H1 (cell line): ENCODE results near the gene SSC5D. TPM values are rescaled to one million over a fixed set of nuclear protein-coding genes. Genes with fewer than 3 reads are reported as not detected.

ENCODE experiments used
- CTCF ChIA-PET: fragments of 300-600 bp; sonication (Branson Sonifier 250); formaldehyde crosslinking; loops from one replicate; lab custom pipeline; 2021; ENCODE audit not compliant: partially characterized antibody; lab: Charles Lee
- POLR2A ChIA-PET: fragments of 300-600 bp; sonication (Branson Sonifier 250); formaldehyde crosslinking; loops from one replicate; lab custom pipeline; 2021; ENCODE audit warnings: inconsistent platforms; ENCODE audit not compliant: partially characterized antibody; lab: Charles Lee
- DNase-seq, 2 experiments: peaks; one replicate each; pipeline versions ENCODE4 v3.0.0 to v3.0.0-alpha.2; 2010 to 2022; ENCODE audit warnings: low spot score in 2 of 2, low read depth in 1 of 2, mixed read lengths in 1 of 2
- FAIRE-seq: peaks from 2 replicates; lab custom pipeline; 2011; peaks lifted over from hg19 to GRCh38; lab: Jason Lieb, UNC
- H2AFZ ChIP-seq: 2 replicates; pipeline ENCODE4 v1.8.1; 2012; ENCODE audit warnings: low read length, inconsistent platforms
- H2AK5ac ChIP-seq: 2 replicates; pipeline ENCODE4 v1.6.1; 2013; ENCODE audit warnings: low read depth, low read length
- H2BK120ac ChIP-seq: replicated peaks from 2 replicates; pipeline ENCODE3; 2013; ENCODE audit warnings: low read depth, low read length, inconsistent platforms
- H2BK12ac ChIP-seq: 2 replicates; pipeline ENCODE4 v1.6.1; 2013; ENCODE audit warnings: low read depth, low read length
- H2BK15ac ChIP-seq: 2 replicates; pipeline ENCODE4 v1.6.1; 2013; ENCODE audit warnings: low read length
- H2BK20ac ChIP-seq: 2 replicates; pipeline ENCODE4 v1.6.1; 2013; ENCODE audit warnings: low read length
- H2BK5ac ChIP-seq: 2 replicates; pipeline ENCODE4 v1.6.1; 2013; ENCODE audit warnings: low read depth, low read length
- H3K14ac ChIP-seq: 2 replicates; pipeline ENCODE4 v1.6.1; 2013; ENCODE audit warnings: inconsistent platforms; ENCODE audit not compliant: insufficient read length
- H3K18ac ChIP-seq: 2 replicates; pipeline ENCODE4 v1.6.1; 2013; ENCODE audit warnings: low read length; ENCODE audit errors: extremely low read depth
- H3K23ac ChIP-seq: 2 replicates; pipeline ENCODE4 v1.6.1; 2013; ENCODE audit warnings: inconsistent platforms; ENCODE audit not compliant: insufficient read length
- H3K23me2 ChIP-seq: 2 replicates; pipeline ENCODE4 v1.6.1; 2013; ENCODE audit warnings: low read depth, low read length
- H3K27ac ChIP-seq: 2 replicates; pipeline ENCODE4 v1.6.1; 2011; ENCODE audit warnings: low read depth, low read length, inconsistent platforms
- H3K27me3 ChIP-seq, 4 experiments: replicated peaks in 1 of 4; 1 replicate in 1 of 4; 2 replicates in 3 of 4; pipeline versions ENCODE4 v1.6.1 to v1.8.1; 2011 to 2013; ENCODE audit warnings: low read length in 3 of 4, mild to moderate bottlenecking in 3 of 4, inconsistent platforms in 2 of 4, mixed read lengths in 2 of 4, moderate library complexity in 1 of 4; ENCODE audit not compliant: control insufficient read depth in 3 of 4, insufficient read depth in 3 of 4; ENCODE audit errors: extremely low read depth in 1 of 4
- H3K36me3 ChIP-seq, 4 experiments: 2 replicates each; pipeline versions ENCODE4 v1.6.1 to v1.8.1; 2011 to 2013; ENCODE audit warnings: mild to moderate bottlenecking in 4 of 4, low read length in 3 of 4, moderate library complexity in 2 of 4, control low read depth in 1 of 4, inconsistent platforms in 1 of 4; ENCODE audit not compliant: insufficient read depth in 4 of 4, control insufficient read depth in 2 of 4
- H3K4ac ChIP-seq: replicated peaks from 2 replicates; pipeline ENCODE3; 2013; ENCODE audit warnings: low read length, low read depth, mixed read lengths, inconsistent platforms; ENCODE audit not compliant: insufficient read length
- H3K4me1 ChIP-seq, 4 experiments: replicated peaks in 1 of 4; 1 replicate in 1 of 4; 2 replicates in 3 of 4; pipeline versions ENCODE4 v1.6.1 to v1.8.1; 2011 to 2013; ENCODE audit warnings: low read length in 3 of 4, inconsistent platforms in 2 of 4, mixed read lengths in 1 of 4; ENCODE audit not compliant: insufficient read depth in 4 of 4, control insufficient read depth in 3 of 4
- H3K4me2 ChIP-seq, 2 experiments: 2 replicates each; pipeline versions ENCODE4 v1.6.1 to v1.8.1; 2011 to 2013; ENCODE audit warnings: low read depth in 2 of 2, low read length in 2 of 2, control low read depth in 1 of 2, inconsistent platforms in 1 of 2, mild to moderate bottlenecking in 1 of 2; ENCODE audit not compliant: insufficient read depth in 1 of 2
- H3K4me3 ChIP-seq, 4 experiments: fragments of 200-600, 300-600 bp in 1 of 4; sonication (generic), shearing (Covaris generic), sonication (Bioruptor Twin) in 1 of 4; 2 replicates each; pipeline versions ENCODE4 v1.5.1 to v1.8.1; 2011 to 2016; ENCODE audit warnings: low read length in 4 of 4, low read depth in 3 of 4, control low read depth in 2 of 4, inconsistent platforms in 2 of 4, mild to moderate bottlenecking in 2 of 4, mixed read lengths in 1 of 4, moderate library complexity in 1 of 4; ENCODE audit not compliant: insufficient read depth in 2 of 4; ENCODE audit errors: extremely low read depth in 1 of 4
- H3K56ac ChIP-seq: replicated peaks from 2 replicates; pipeline ENCODE3; 2013; ENCODE audit warnings: low read depth, mild to moderate bottlenecking, mixed read lengths, low read length, inconsistent platforms; ENCODE audit not compliant: insufficient read length
- H3K79me1 ChIP-seq: 2 replicates; pipeline ENCODE4 v1.6.1; 2013; ENCODE audit warnings: low read depth, low read length, control low read depth
- H3K79me2 ChIP-seq, 2 experiments: 2 replicates each; pipeline versions ENCODE4 v1.6.1 to v1.8.1; 2012 to 2013; ENCODE audit warnings: low read length in 2 of 2, mild to moderate bottlenecking in 2 of 2, inconsistent platforms in 1 of 2; ENCODE audit not compliant: insufficient read depth in 2 of 2, control insufficient read depth in 1 of 2
- H3K9ac ChIP-seq, 4 experiments: replicated peaks in 1 of 4; 1 replicate in 1 of 4; 2 replicates in 3 of 4; pipeline versions ENCODE4 v1.6.1 to v1.8.1; 2011 to 2013; ENCODE audit warnings: low read depth in 3 of 4, low read length in 3 of 4, control low read depth in 2 of 4, mild to moderate bottlenecking in 2 of 4, moderate library complexity in 2 of 4, inconsistent platforms in 1 of 4; ENCODE audit errors: extremely low read depth in 1 of 4
- H3K9me3 ChIP-seq, 2 experiments: 2 replicates each; pipeline versions ENCODE4 v1.6.1 to v1.8.1; 2012 to 2013; ENCODE audit warnings: mild to moderate bottlenecking in 2 of 2, moderate library complexity in 2 of 2, control low read depth in 1 of 2, inconsistent platforms in 1 of 2, low read depth in 1 of 2, low read length in 1 of 2, mixed read lengths in 1 of 2; ENCODE audit not compliant: insufficient read depth in 2 of 2
- H4K20me1 ChIP-seq, 2 experiments: replicated peaks in 1 of 2; 2 replicates each; pipeline versions ENCODE3 to v1.8.1; 2011 to 2013; ENCODE audit warnings: inconsistent platforms in 2 of 2, low read length in 2 of 2, mild to moderate bottlenecking in 1 of 2; ENCODE audit not compliant: insufficient read depth in 2 of 2, control insufficient read depth in 1 of 2
- H4K5ac ChIP-seq: 2 replicates; pipeline ENCODE4 v1.6.1; 2013; ENCODE audit warnings: low read length, low read depth, mixed read lengths, inconsistent platforms; ENCODE audit not compliant: insufficient read length
- H4K8ac ChIP-seq: 2 replicates; pipeline ENCODE4 v1.8.0; 2013; ENCODE audit warnings: mild to moderate bottlenecking, moderate library complexity, low read length, inconsistent platforms; ENCODE audit not compliant: insufficient read depth; ENCODE audit errors: extremely low read depth
- H4K91ac ChIP-seq: replicated peaks from 2 replicates; pipeline ENCODE3; 2013; ENCODE audit warnings: low read length, mixed read lengths, inconsistent platforms; ENCODE audit not compliant: insufficient read length
- JUN ChIP-seq: IDR thresholded peaks from 2 replicates; pipeline ENCODE4 v1.6.1; 2011; ENCODE audit warnings: low read depth, mild to moderate bottlenecking, improper control_type of control experiment, low read length
- KDM1A ChIP-seq: fragments of 200-600, 300-600 bp; sonication (generic); IDR thresholded peaks from 2 replicates; pipeline ENCODE4 v1.7.1; 2016; ENCODE audit warnings: mild to moderate bottlenecking, low read length, borderline replicate concordance
- whole genome bisulfite sequencing, 2 experiments: shearing (Covaris generic) in 1 of 2; methylation state at CpG; one replicate each; pipeline versions ENCODE4 v1.1.6 to v1.1.7; 2013 to 2015; ENCODE audit warnings: low lambda C conversion rate in 2 of 2, mixed read lengths in 2 of 2, inconsistent platforms in 1 of 2, low coverage in 1 of 2, missing lambda C conversion rate in 1 of 2; ENCODE audit not compliant: insufficient replicate concordance in 2 of 2, insufficient coverage in 1 of 2, insufficient read length in 1 of 2; ENCODE audit errors: extremely low coverage in 1 of 2, missing lambda C conversion rate in 1 of 2; 5-methylcytosine and 5-hydroxymethylcytosine counted together
- polyA plus RNA-seq, 7 experiments: library from polyadenylated mRNA; depleted of rRNA in 3 of 7; stranded (reverse) in 5 of 7; unstranded in 2 of 7; fragments of >200 nt in 5 of 7; fragments of 200-250 nt in 2 of 7; gene quantifications; 1 replicate in 5 of 7; 2 replicates in 1 of 7; 4 replicates in 1 of 7; pipeline versions ENCODE4 v1.2.1 to v1.2.3, GENCODE V29; 2011 to 2013; ENCODE audit warnings: missing spikeins in 2 of 7, mixed read lengths in 2 of 7
- total RNA-seq: library from RNA; stranded (reverse); fragmentation: NEBNext Ultra II Directional; extraction: Animal tissue kit (Norgen Biotek cat#: 25700); gene quantifications from 2 replicates; pipeline ENCODE4 v1.2.1, GENCODE V29; 2021
- TF ChIP-seq, protein P1 (sequence below): IDR thresholded peaks from 2 replicates; pipeline ENCODE4 v1.6.1; 2012; ENCODE audit warnings: inconsistent platforms

Gene SSC5D
- total and polyA plus RNA-seq, 2 of the 8 experiments (the other 6 are each of a cell fraction or from before 2014, with no cell fraction given), result 0.39 to 1.7 TPM

DNA sequence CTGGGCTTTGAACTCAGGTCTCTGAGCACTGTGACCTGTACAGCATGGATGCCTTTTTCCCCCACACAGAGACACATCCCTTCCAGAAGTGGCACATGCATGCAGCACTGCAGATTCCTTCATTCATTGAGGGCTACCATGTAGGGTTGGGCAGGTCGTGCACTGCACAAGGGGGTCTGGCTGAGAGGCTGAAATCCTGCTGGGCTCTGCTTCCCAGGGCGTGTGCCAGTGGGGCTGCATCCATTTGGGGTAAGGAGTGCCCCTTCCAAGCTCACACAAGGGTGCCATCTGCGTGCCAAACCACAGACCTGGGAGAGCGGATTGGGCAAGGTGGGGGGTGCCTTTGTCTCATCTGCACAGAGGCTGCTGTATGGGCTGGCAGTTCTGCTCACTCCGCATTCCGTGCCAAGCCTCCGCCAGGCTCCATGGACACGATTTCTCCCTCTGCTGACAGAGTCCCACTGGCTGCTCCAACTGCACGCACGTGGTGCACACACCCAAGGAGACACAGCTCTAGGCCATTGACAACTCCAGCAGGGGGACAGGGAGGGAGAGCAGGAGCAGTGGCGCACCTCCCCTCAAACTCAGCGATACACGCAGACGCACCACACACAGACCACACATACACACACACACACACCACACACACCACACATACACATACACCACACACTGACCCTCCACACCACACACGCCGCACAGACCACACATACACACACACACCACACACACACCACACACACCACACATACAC lies 40.6 kb upstream of the SSC5D start:
- no peak for FAIRE-seq
- CTCF ChIA-PET, result interaction anchor here (0.7 to 1.6 kb wide), 4 partner anchors 8 to 282 kb away, joined by 3 to 5 read pairs (median 4); partner anchors contain the start of gene DNAAF3
- Histone ChIP-seq H3K9me3 (no peaks in the 10 kb centered on the region), H3K18ac (no peak overlapping the region), H3K4me2 (no peak overlapping the region), H4K8ac (no peak overlapping the region), H2BK12ac (peak overlapping the region; percentile 1; the same call in 1 of the 2 replicates), H3K56ac (peak overlapping the region; percentile 99), H3K4me1 (peaks cover 0 to 9% (median 4%) of the 10 kb centered on the region in 4 experiments; a peak in 5 of 7 replicates), H3K79me1 (no peaks in the 10 kb centered on the region), H3K79me2 (no peaks in the 10 kb centered on the region), H3K27me3 (peaks cover 59 to 95% (median 91%) of the 10 kb centered on the region in 4 experiments), H3K23me2 (peaks cover 25% of the 10 kb centered on the region; the same call in 1 of the 2 replicates), H3K14ac (no peak overlapping the region), H2BK5ac (no peak overlapping the region), H3K4me3 (no peak overlapping the region), H2BK120ac (no peak overlapping the region), H2BK20ac (no peak overlapping the region), H4K20me1 (peaks cover 3 to 16% of the 10 kb centered on the region in 2 experiments), H4K91ac (no peak overlapping the region), H2AFZ (no peak overlapping the region), H3K23ac (no peak overlapping the region), H3K36me3 (no peaks in the 10 kb centered on the region), H3K9ac (no peak overlapping the region; a peak in 1 of 7 replicates)
- WGBS, 2 experiments, result 61% methylated on average over 15 of the region's 16 CpGs; no CpG with 5 or more reads in 1 of the 2 experiments
- DNase-seq, result no peak
- POLR2A ChIA-PET, result interaction anchor here (0.6 kb wide), 1 partner anchor 306 kb away, joined by 3 read pairs; no protein-coding TSS in a partner anchor
- TF ChIP-seq, protein P1, sequence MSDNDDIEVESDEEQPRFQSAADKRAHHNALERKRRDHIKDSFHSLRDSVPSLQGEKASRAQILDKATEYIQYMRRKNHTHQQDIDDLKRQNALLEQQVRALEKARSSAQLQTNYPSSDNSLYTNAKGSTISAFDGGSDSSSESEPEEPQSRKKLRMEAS, result 0 out of 2 replicates have a peak, but pooled peaks have one; percentile 31
- TF ChIP-seq KDM1A (peak; percentile 40; the same call in 1 of the 2 replicates), JUN (no peak)
- TF ChIP-seq, all 59 proteins: peak for 2
- H2AK5ac ChIP-seq, result peak overlapping the region; percentile 68; the same call in 1 of the 2 replicates
- no peak overlapping the region for H3K27ac ChIP-seq
- no peak overlapping the region for H3K4ac ChIP-seq
- no peak overlapping the region; the same call in 1 of the 2 replicates for H2BK15ac ChIP-seq
- no peak overlapping the region for H4K5ac ChIP-seq
